ENCODE data around the gene CARMIL1.

The CARMIL1 gene

DNA sequence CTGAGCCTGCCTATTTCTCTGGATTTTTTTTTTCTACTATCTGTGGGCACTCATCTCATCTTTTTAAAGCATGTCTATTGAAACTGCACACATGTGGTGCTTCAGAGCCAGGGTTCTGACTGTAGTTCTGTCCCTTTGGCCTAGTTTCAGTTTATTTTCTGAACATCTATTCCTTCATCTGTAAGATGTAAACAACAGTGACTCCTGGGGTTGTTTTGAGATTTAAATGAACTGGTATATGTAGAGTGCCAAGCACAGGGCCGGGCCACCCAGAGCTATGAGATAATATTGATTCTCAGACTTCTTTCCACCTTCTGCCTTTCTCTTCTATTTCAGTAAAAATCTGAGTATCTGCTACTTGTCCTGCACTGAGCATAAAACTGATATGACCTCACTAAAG, 185.1 kb downstream of the CARMIL1 start:
- H3K36me3 ChIP-seq (ENCODE audit: low read depth) = no peaks in the 10 kb centered on the region
- ATAC-seq (ENCODE audit: low read depth) = no peak
- TF ChIP-seq, protein P1, sequence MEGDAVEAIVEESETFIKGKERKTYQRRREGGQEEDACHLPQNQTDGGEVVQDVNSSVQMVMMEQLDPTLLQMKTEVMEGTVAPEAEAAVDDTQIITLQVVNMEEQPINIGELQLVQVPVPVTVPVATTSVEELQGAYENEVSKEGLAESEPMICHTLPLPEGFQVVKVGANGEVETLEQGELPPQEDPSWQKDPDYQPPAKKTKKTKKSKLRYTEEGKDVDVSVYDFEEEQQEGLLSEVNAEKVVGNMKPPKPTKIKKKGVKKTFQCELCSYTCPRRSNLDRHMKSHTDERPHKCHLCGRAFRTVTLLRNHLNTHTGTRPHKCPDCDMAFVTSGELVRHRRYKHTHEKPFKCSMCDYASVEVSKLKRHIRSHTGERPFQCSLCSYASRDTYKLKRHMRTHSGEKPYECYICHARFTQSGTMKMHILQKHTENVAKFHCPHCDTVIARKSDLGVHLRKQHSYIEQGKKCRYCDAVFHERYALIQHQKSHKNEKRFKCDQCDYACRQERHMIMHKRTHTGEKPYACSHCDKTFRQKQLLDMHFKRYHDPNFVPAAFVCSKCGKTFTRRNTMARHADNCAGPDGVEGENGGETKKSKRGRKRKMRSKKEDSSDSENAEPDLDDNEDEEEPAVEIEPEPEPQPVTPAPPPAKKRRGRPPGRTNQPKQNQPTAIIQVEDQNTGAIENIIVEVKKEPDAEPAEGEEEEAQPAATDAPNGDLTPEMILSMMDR (IDR thresholded peaks at IDR 0.05; ENCODE audit: poor library complexity, severe bottlenecking) = no peak
- no peak overlapping the region for H3K27ac ChIP-seq (ENCODE audit: poor library complexity, severe bottlenecking)
- no peak for DNase-seq (ENCODE audit: low spot score)
- no peaks in the 10 kb centered on the region for H3K9me3 ChIP-seq (ENCODE audit: severe bottlenecking)
- H3K4me3 ChIP-seq (ENCODE audit: severe bottlenecking) = no peak overlapping the region
- no peaks in the 10 kb centered on the region for H3K4me1 ChIP-seq (ENCODE audit: insufficient read depth, poor library complexity, severe bottlenecking)
- no peaks in the 10 kb centered on the region for H3K27me3 ChIP-seq (ENCODE audit: insufficient read depth, poor library complexity, severe bottlenecking)

DNA sequence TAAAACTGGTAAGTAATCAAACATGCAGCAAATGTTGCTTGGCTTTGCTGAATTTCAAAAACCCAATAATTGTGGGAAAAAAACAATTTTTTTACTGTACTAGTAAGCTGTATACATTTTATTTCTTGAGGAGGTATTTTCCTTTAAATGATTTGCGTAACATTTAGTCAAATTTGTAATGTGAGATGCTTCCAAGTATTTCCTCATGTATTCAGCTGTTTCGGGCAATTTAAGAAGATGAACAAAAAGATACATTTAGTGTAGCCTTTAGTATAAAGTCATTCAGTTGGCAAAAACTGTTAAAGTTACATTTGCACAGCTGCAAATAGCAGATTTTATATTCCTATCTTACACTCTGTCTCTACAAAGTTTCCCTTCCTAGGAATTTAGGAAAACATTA, 186.8 kb downstream of the CARMIL1 start:
- DNase-seq (ENCODE audit: low spot score) = no peak
- H3K27me3 ChIP-seq (ENCODE audit: insufficient read depth, poor library complexity, severe bottlenecking) = no peaks in the 10 kb centered on the region
- H3K27ac ChIP-seq (ENCODE audit: poor library complexity, severe bottlenecking) = no peak overlapping the region
- H3K9me3 ChIP-seq (ENCODE audit: severe bottlenecking) = no peaks in the 10 kb centered on the region
- no peaks in the 10 kb centered on the region for H3K36me3 ChIP-seq (ENCODE audit: low read depth)
- no peak for ATAC-seq (ENCODE audit: low read depth)
- H3K4me3 ChIP-seq (ENCODE audit: severe bottlenecking) = no peak overlapping the region
- TF ChIP-seq, protein P1 (IDR thresholded peaks at IDR 0.05; ENCODE audit: poor library complexity, severe bottlenecking) = no peak
- no peaks in the 10 kb centered on the region for H3K4me1 ChIP-seq (ENCODE audit: insufficient read depth, poor library complexity, severe bottlenecking)

DNA sequence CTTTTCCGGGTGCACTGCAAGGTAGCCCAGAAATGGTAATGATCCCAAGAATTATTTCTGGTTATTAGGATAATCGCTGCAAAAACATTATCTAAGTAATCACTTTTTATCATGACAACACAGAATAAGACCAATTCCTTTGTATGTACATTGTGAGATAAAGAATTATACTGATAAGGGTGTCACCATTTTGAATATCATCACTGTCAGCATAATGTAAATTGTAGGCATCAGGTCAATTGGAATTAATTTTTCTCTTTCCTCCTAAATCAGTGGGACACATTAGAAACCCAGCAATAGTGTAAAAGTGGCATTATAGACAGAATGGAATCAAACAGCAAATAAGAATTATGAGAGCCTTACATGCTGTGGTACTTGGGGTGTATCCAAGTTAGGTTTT, 189.7 kb downstream of the CARMIL1 start:
- no peak overlapping the region for H3K27ac ChIP-seq (ENCODE audit: poor library complexity, severe bottlenecking)
- peaks cover 16% of the 10 kb centered on the region; the same call in 1 of the 2 replicates for H3K36me3 ChIP-seq (ENCODE audit: low read depth)
- DNase-seq (ENCODE audit: low spot score) = no peak
- ATAC-seq (ENCODE audit: low read depth) = no peak
- no peak overlapping the region for H3K4me3 ChIP-seq (ENCODE audit: severe bottlenecking)
- H3K4me1 ChIP-seq (ENCODE audit: insufficient read depth, poor library complexity, severe bottlenecking) = no peaks in the 10 kb centered on the region
- TF ChIP-seq, protein P1 (IDR thresholded peaks at IDR 0.05; ENCODE audit: poor library complexity, severe bottlenecking) = no peak
- H3K27me3 ChIP-seq (ENCODE audit: insufficient read depth, poor library complexity, severe bottlenecking) = no peaks in the 10 kb centered on the region
- no peaks in the 10 kb centered on the region for H3K9me3 ChIP-seq (ENCODE audit: severe bottlenecking)

DNA sequence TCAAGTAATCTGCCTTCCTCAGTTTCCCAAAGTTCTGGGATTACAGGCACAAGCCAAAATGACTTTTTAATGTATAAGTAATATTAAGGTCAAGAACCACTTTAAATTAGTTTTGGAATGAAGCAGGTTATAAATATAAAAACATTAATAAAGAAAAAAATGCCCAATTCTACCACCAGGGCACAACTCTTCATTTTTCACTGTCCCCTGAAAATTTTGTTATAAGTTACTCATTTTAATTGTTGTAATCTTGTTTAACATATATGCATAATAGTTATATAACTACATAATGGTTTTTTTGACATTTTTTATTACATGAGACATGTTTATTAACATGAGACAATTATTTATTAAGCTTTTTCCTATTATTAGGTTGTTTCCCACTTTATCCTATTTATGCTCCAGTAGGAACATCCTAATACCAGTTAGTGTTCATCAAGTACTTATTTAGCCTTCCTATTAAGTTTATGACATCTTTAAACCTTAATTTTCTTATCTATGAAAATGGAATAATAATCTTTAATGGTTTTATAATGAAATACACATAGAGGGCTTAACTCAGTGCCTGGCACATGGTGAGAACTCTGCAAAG, 190.7 kb downstream of the CARMIL1 start:
- H3K4me1 ChIP-seq (ENCODE audit: insufficient read depth, poor library complexity, severe bottlenecking) = no peaks in the 10 kb centered on the region
- peaks cover 16% of the 10 kb centered on the region; the same call in 1 of the 2 replicates for H3K36me3 ChIP-seq (ENCODE audit: low read depth)
- DNase-seq (ENCODE audit: low spot score) (no peak), ATAC-seq (ENCODE audit: low read depth) (no peak)
- H3K9me3 ChIP-seq (ENCODE audit: severe bottlenecking) = no peaks in the 10 kb centered on the region
- no peak overlapping the region for H3K27ac ChIP-seq (ENCODE audit: poor library complexity, severe bottlenecking)
- no peaks in the 10 kb centered on the region for H3K27me3 ChIP-seq (ENCODE audit: insufficient read depth, poor library complexity, severe bottlenecking)
- TF ChIP-seq, protein P1 (IDR thresholded peaks at IDR 0.05; ENCODE audit: poor library complexity, severe bottlenecking) = no peak
- no peak overlapping the region for H3K4me3 ChIP-seq (ENCODE audit: severe bottlenecking)

DNA sequence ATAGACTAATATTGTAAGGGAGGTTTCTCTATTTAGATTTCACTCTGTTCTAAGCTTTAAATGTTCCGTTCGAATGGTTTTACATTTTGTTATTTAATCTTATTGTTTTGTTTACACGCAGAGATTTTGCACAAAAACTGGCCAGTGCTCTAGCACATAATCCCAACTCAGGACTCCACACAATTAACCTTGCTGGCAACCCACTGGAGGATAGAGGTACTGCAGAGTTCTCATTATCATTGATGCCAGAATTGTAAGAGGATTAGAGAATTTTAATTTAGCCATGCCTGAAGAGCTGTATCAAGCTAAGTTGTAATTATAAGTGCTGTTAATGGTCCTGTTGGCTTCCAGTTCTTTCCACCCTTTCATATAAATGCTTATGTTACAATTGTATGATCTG, 193.1 kb downstream of the CARMIL1 start:
- Histone ChIP-seq H3K9me3 (ENCODE audit: severe bottlenecking) (no peaks in the 10 kb centered on the region), H3K27ac (ENCODE audit: poor library complexity, severe bottlenecking) (no peak overlapping the region), H3K36me3 (ENCODE audit: low read depth) (peaks cover 16% of the 10 kb centered on the region; the same call in 1 of the 2 replicates), H3K27me3 (ENCODE audit: insufficient read depth, poor library complexity, severe bottlenecking) (no peaks in the 10 kb centered on the region), H3K4me3 (ENCODE audit: severe bottlenecking) (no peak overlapping the region), H3K4me1 (ENCODE audit: insufficient read depth, poor library complexity, severe bottlenecking) (peaks cover 4% of the 10 kb centered on the region)
- TF ChIP-seq, protein P1 (IDR thresholded peaks at IDR 0.05; ENCODE audit: poor library complexity, severe bottlenecking) = no peak
- no peak for DNase-seq (ENCODE audit: low spot score)
- ATAC-seq (ENCODE audit: low read depth) = no peak
